K562 (cell line): ENCODE results near the gene ENTREP1. TPM values are rescaled to one million over a fixed set of nuclear protein-coding genes. Genes with fewer than 3 reads are reported as not detected.

Source experiments
- ATAC-seq: fragments of 200-7000 bp; cut with Tn5 transposase; 3 replicates; pipeline ENCODE4 v1.9.1; 2020; ENCODE audit warnings: moderate library complexity
- BruUV-seq: library from RNA; stranded (reverse); fragments of 400-500 nt; replicated peaks from 2 replicates; lab custom pipeline; 2021; lab: Mats Ljungman, UMichigan
- CTCF ChIA-PET: fragments of 300-600 bp; formaldehyde crosslinking; extraction: SDS; loops from one replicate; lab custom pipeline; 2021; ENCODE audit warnings: low intra/inter-chr PET ratio; lab: Yijun Ruan, JAX
- POLR2A ChIA-PET: fragments of 300-600, 350-650 bp; sonication (Branson Sonifier 250); formaldehyde crosslinking; extraction: SDS; loops from one replicate; lab custom pipeline; 2021; ENCODE audit warnings: antibody characterized with exemption, inconsistent platforms; lab: Yijun Ruan, JAX
- DNase-seq, 4 experiments: peaks; one replicate each; pipeline versions ENCODE4 v3.0.0 to v3.0.0-alpha.2; 2011 to 2018; ENCODE audit warnings: low spot score in 3 of 4, mixed read lengths in 3 of 4; ENCODE audit errors: extremely low read depth in 1 of 4
- FAIRE-seq: peaks from 2 replicates; lab custom pipeline; 2011; peaks lifted over from hg19 to GRCh38; lab: Jason Lieb, UNC
- H2AFZ ChIP-seq: 2 replicates; pipeline ENCODE4 v1.6.0; 2011; ENCODE audit warnings: low read depth, low read length, control low read depth, inconsistent platforms
- H3K27ac ChIP-seq: fragments of 200-600 bp; 3 replicates; pipeline ENCODE4 v1.8.0; 2011; ENCODE audit warnings: low read depth, mild to moderate bottlenecking, control low read depth, inconsistent platforms, low read length, moderate library complexity, mixed read lengths; ENCODE audit errors: extremely low read depth
- H3K27me3 ChIP-seq, 2 experiments: fragments of 300-600 bp in 1 of 2; 2 replicates in 1 of 2; 3 replicates in 1 of 2; pipeline versions ENCODE4 v1.6.0 to v1.8.0; 2011; ENCODE audit warnings: inconsistent platforms in 2 of 2, low read length in 2 of 2, mild to moderate bottlenecking in 1 of 2, mixed read lengths in 1 of 2, moderate library complexity in 1 of 2; ENCODE audit not compliant: control insufficient read depth in 2 of 2, insufficient read depth in 2 of 2
- H3K36me3 ChIP-seq: fragments of 300-600 bp; 3 replicates; pipeline ENCODE4 v1.8.0; 2011; ENCODE audit warnings: mild to moderate bottlenecking, low read length, inconsistent platforms; ENCODE audit not compliant: control insufficient read depth, insufficient read depth
- H3K4me1 ChIP-seq, 2 experiments: fragments of 200-600 bp in 1 of 2; replicated peaks in 1 of 2; 2 replicates in 1 of 2; 3 replicates in 1 of 2; pipeline versions ENCODE4 v1.5.1 to v1.8.0; 2011; ENCODE audit warnings: inconsistent platforms in 2 of 2, low read length in 2 of 2, mild to moderate bottlenecking in 1 of 2, mixed read lengths in 1 of 2, moderate library complexity in 1 of 2; ENCODE audit not compliant: control insufficient read depth in 2 of 2, insufficient read depth in 2 of 2
- H3K4me2 ChIP-seq: 2 replicates; pipeline ENCODE4 v1.6.1; 2011; ENCODE audit warnings: low read length, control low read depth, inconsistent platforms, mixed read lengths; ENCODE audit not compliant: insufficient read depth
- H3K4me3 ChIP-seq: fragments of 200-600 bp; sonication (generic), shearing (Covaris generic); 2 replicates; pipeline ENCODE4 v1.5.1; 2016; ENCODE audit warnings: control low read depth, inconsistent platforms
- H3K79me2 ChIP-seq: fragments of 200-600 bp; 3 replicates; pipeline ENCODE4 v1.8.0; 2011; ENCODE audit warnings: low read length, inconsistent platforms; ENCODE audit not compliant: control insufficient read depth, insufficient read depth
- H3K9ac ChIP-seq, 2 experiments: 2 replicates each; pipeline versions ENCODE4 v1.6.0 to v1.6.1; 2011; ENCODE audit warnings: low read depth in 2 of 2, low read length in 2 of 2, control low read depth in 1 of 2, inconsistent platforms in 1 of 2, mild to moderate bottlenecking in 1 of 2, mixed read lengths in 1 of 2; ENCODE audit not compliant: insufficient read depth in 1 of 2
- H3K9me1 ChIP-seq: one replicate; pipeline ENCODE4 v1.6.0; 2011; ENCODE audit warnings: inconsistent platforms, mild to moderate bottlenecking, low read length, moderate library complexity; ENCODE audit not compliant: control insufficient read depth, insufficient read depth
- H3K9me3 ChIP-seq: replicated peaks from 2 replicates; pipeline ENCODE4 v1.5.1; 2011; ENCODE audit warnings: low read depth, low read length, inconsistent platforms; ENCODE audit not compliant: control insufficient read depth, insufficient read depth
- H4K20me1 ChIP-seq: replicated peaks from 2 replicates; pipeline ENCODE4 v1.6.1; 2011; ENCODE audit warnings: low read length, inconsistent platforms, mixed read lengths; ENCODE audit not compliant: control insufficient read depth, insufficient read depth
- ATF1 ChIP-seq, 2 experiments: fragments of 450-650 bp in 1 of 2; IDR thresholded peaks; 2 replicates each; pipeline ENCODE4 v1.6.1; 2016; ENCODE audit warnings: missing compliant biosample characterization in 1 of 2, missing genetic modification characterization in 1 of 2
- CTCFL ChIP-seq: IDR thresholded peaks from 2 replicates; pipeline ENCODE4 v1.6.1; 2011; ENCODE audit warnings: borderline replicate concordance, low read depth, mild to moderate bottlenecking, moderate library complexity, low read length; ENCODE audit not compliant: insufficient read depth, poor library complexity, severe bottlenecking
- EWSR1 ChIP-seq: fragments of 450-650 bp; IDR thresholded peaks from 2 replicates; pipeline ENCODE4 v1.6.1; 2018; ENCODE audit warnings: borderline replicate concordance, mild to moderate bottlenecking, low read depth, moderate library complexity; ENCODE audit not compliant: partially characterized antibody
- GABPB2 ChIP-seq: fragments of 250-450 bp; sonication (Bioruptor Pico); conservative IDR thresholded peaks from 2 replicates; pipeline ENCODE4 v1.5.1; 2021; ENCODE audit warnings: mild to moderate bottlenecking
- KLF6 ChIP-seq: fragments of 250-450 bp; sonication (Bioruptor Pico); IDR thresholded peaks from 2 replicates; pipeline ENCODE4 v1.4.0; 2020; ENCODE audit warnings: mild to moderate bottlenecking, moderate library complexity, borderline replicate concordance
- LCOR ChIP-seq: sonication (generic); formaldehyde crosslinking; IDR thresholded peaks from 2 replicates; pipeline ENCODE4 v1.8.0; 2022; ENCODE audit warnings: mild to moderate bottlenecking, missing genetic modification reagents
- NCOA1 ChIP-seq: fragments of 450-650 bp; IDR thresholded peaks from 2 replicates; pipeline ENCODE4 v1.6.1; 2016; ENCODE audit warnings: low read depth
- SPI1 ChIP-seq: IDR thresholded peaks from 2 replicates; pipeline ENCODE4 v1.6.1; 2011; ENCODE audit warnings: low read depth, low read length, control low read depth, borderline replicate concordance
- ZFX ChIP-seq: sonication (generic); formaldehyde crosslinking; IDR thresholded peaks from 2 replicates; pipeline ENCODE4 v1.8.0; 2022; ENCODE audit warnings: mild to moderate bottlenecking, missing genetic modification reagents, moderate library complexity
- WGBS: fragments of 100-300 bp; shearing (Covaris generic); methylation state at CpG from one replicate; pipeline ENCODE4 v1.1.6; 2016; ENCODE audit warnings: low coverage, mixed read lengths; ENCODE audit not compliant: insufficient coverage; ENCODE audit errors: missing lambda C conversion rate; 5-methylcytosine and 5-hydroxymethylcytosine counted together
- in situ Hi-C: fragments of 300-500 bp; cut with MboI; formaldehyde crosslinking; loops from 4 replicates; pipeline ENCODE4 v1.15.0; 2018; ENCODE audit warnings: inconsistent platforms, mixed read lengths
- intact Hi-C: fragments of 100-400 bp; cut with micrococcal nuclease; formaldehyde crosslinking; loops from 2 replicates; pipeline ENCODE4 v1.14.2; 2022
- polyA plus RNA-seq, 8 experiments: library from polyadenylated mRNA; depleted of rRNA in 4 of 8; stranded (reverse) in 5 of 8; unstranded in 3 of 8; fragments of >200 nt; fragmentation: Nextera tagmentation in 2 of 8; fragmentation: Illumina TruSeq in 1 of 8; extraction: Ambion mirVana in 2 of 8; extraction: Trizol in 1 of 8; gene quantifications; 2 replicates each; pipeline versions ENCODE4 v1.2.1 to v1.2.3, GENCODE V29; 2011 to 2014; ENCODE audit warnings: inconsistent platforms in 1 of 8, missing spikeins in 1 of 8
- total RNA-seq, 7 experiments: library from RNA; depleted of rRNA in 6 of 7; stranded (reverse); fragments of >200 nt in 6 of 7; fragmentation: Illumina TruSeq in 2 of 7; extraction: Trizol in 2 of 7; gene quantifications; 2 replicates each; pipeline versions ENCODE4 v1.2.1 to v1.2.3, GENCODE V29; 2011 to 2021; ENCODE audit warnings: low replicate concordance in 1 of 7
- TF ChIP-seq, protein P1 (sequence below), 2 experiments: fragments of 450-650 bp; IDR thresholded peaks; 2 replicates each; pipeline ENCODE4 v1.6.1; 2016
- TF ChIP-seq, protein P2 (sequence below): fragments of 450-650 bp; IDR thresholded peaks from 2 replicates; pipeline ENCODE4 v1.6.1; 2016; ENCODE audit warnings: missing biosample characterization, missing genetic modification characterization

Gene ENTREP1
- total and polyA plus RNA-seq, 9 of the 15 experiments (the other 6 are each of a cell fraction or from before 2014, with no cell fraction given) = not detected

GRCh38 chr9:69388596-69388995, 63.6 kb downstream of the ENTREP1 start (continued):
- TF ChIP-seq, protein P1, sequence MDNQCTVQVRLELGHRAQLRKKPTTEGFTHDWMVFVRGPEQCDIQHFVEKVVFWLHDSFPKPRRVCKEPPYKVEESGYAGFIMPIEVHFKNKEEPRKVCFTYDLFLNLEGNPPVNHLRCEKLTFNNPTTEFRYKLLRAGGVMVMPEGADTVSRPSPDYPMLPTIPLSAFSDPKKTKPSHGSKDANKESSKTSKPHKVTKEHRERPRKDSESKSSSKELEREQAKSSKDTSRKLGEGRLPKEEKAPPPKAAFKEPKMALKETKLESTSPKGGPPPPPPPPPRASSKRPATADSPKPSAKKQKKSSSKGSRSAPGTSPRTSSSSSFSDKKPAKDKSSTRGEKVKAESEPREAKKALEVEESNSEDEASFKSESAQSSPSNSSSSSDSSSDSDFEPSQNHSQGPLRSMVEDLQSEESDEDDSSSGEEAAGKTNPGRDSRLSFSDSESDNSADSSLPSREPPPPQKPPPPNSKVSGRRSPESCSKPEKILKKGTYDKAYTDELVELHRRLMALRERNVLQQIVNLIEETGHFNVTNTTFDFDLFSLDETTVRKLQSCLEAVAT (IDR thresholded peaks at IDR 0.05) = no peak
- TF ChIP-seq, protein P2, sequence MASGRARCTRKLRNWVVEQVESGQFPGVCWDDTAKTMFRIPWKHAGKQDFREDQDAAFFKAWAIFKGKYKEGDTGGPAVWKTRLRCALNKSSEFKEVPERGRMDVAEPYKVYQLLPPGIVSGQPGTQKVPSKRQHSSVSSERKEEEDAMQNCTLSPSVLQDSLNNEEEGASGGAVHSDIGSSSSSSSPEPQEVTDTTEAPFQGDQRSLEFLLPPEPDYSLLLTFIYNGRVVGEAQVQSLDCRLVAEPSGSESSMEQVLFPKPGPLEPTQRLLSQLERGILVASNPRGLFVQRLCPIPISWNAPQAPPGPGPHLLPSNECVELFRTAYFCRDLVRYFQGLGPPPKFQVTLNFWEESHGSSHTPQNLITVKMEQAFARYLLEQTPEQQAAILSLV = no peak
- no peak for TF ChIP-seq KLF6
- no peak for TF ChIP-seq LCOR (CRISPR knock-in tag)

DNA sequence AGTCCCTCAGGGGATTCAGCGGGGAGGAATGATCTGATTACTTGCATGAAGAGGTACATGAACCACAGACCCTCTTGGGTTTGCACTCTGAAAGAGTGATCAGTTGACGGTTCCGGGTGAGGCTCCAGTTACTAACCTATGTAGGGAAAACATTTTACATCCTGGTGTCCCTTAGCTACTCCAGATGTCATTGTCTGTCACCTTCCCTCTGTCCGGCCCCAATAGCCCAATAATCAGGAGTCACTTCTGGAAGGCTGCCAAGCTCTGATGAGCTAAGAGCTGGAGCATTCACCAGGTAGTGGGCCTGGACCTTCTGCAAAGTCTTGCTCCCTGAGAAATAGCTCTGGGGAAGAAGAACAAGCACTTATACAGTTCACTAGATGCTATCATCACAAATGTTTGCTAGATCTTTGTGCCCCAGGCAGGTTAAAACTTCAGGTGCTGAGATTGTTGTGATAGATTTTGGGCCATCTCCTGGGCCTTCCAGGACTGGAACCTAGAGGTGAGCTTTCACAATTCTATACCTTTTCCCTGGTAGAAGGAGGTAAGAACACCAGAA, 64.5 kb downstream of the ENTREP1 start:
- no peak for FAIRE-seq
- no peaks in the 10 kb centered on the region for H3K4me1 ChIP-seq
- TF ChIP-seq EWSR1 = no peak
- no peak for TF ChIP-seq GABPB2
- no peak for TF ChIP-seq SPI1
- no peak for TF ChIP-seq ZFX (CRISPR knock-in tag)
- TF ChIP-seq ATF1 (CRISPR knock-in tag; IDR thresholded peaks at IDR 0.05) = no peak
- no peak for TF ChIP-seq ATF1 (tag; IDR thresholded peaks at IDR 0.05)
- no peak for TF ChIP-seq CTCFL
- TF ChIP-seq NCOA1 = no peak

More for the DNA sequence above, 64.5 kb downstream of the ENTREP1 start:
- Histone ChIP-seq H3K9me3 (no peaks in the 10 kb centered on the region), H3K9me1 (no peaks in the 10 kb centered on the region), H2AFZ (no peak overlapping the region), H3K27me3 (peaks cover 2 to 41% of the 10 kb centered on the region in 2 experiments; a peak in 3 of 5 replicates), H3K79me2 (no peaks in the 10 kb centered on the region), H3K36me3 (no peaks in the 10 kb centered on the region), H3K9ac (no peak overlapping the region), H3K27ac (no peak overlapping the region), H4K20me1 (no peaks in the 10 kb centered on the region), H3K4me2 (no peak overlapping the region), H3K4me3 (no peak overlapping the region)
- intact Hi-C loops (no loop called here), in situ Hi-C loops (no loop called here)
- no peak for ATAC-seq
- BruUV-seq = no TSS peak
- WGBS = 0% methylated on average over 4 of the region's 4 CpGs
- ChIA-PET CTCF (no interaction called here), POLR2A (no interaction called here)
- no peak for DNase-seq
